H9 (cell line): Measurements from ENCODE around the gene NPAS3. TPM values are rescaled to one million over a fixed set of nuclear protein-coding genes. Genes with fewer than 3 reads are reported as not detected.

ENCODE experiments used
- DNase-seq: peaks from one replicate; pipeline ENCODE4 v3.0.0-alpha.2; 2017
- H2AFZ ChIP-seq: one replicate; pipeline ENCODE4 v1.6.1; 2013; ENCODE audit warnings: mild to moderate bottlenecking, low read length, control low read depth, moderate library complexity
- H2AK5ac ChIP-seq: 2 replicates; pipeline ENCODE4 v1.6.1; 2013; ENCODE audit warnings: low read length, control low read depth, mixed read lengths; ENCODE audit not compliant: insufficient read length
- H2BK120ac ChIP-seq: one replicate; pipeline ENCODE4 v1.6.1; 2013; ENCODE audit warnings: low read depth, mild to moderate bottlenecking, low read length, control low read depth, inconsistent platforms; ENCODE audit not compliant: poor library complexity, severe bottlenecking
- H2BK12ac ChIP-seq: 2 replicates; pipeline ENCODE4 v1.6.1; 2013; ENCODE audit warnings: low read length, control low read depth, mixed read lengths, low read depth; ENCODE audit not compliant: insufficient read length
- H2BK15ac ChIP-seq: 2 replicates; pipeline ENCODE4 v1.6.1; 2013; ENCODE audit warnings: low read depth, low read length, control low read depth
- H2BK20ac ChIP-seq: one replicate; pipeline ENCODE4 v1.6.1; 2013; ENCODE audit warnings: low read depth, mild to moderate bottlenecking, low read length, control low read depth, inconsistent platforms; ENCODE audit not compliant: poor library complexity, severe bottlenecking
- H2BK5ac ChIP-seq: 2 replicates; pipeline ENCODE4 v1.6.1; 2013; ENCODE audit warnings: low read length, control low read depth, mixed read lengths; ENCODE audit not compliant: insufficient read length
- H3K14ac ChIP-seq: 2 replicates; pipeline ENCODE4 v1.6.1; 2013; ENCODE audit warnings: low read length, control low read depth; ENCODE audit not compliant: insufficient read depth
- H3K18ac ChIP-seq: 2 replicates; pipeline ENCODE4 v1.6.1; 2013; ENCODE audit warnings: low read depth, mild to moderate bottlenecking, mixed read lengths, low read length, control low read depth; ENCODE audit not compliant: insufficient read length
- H3K23ac ChIP-seq: 2 replicates; pipeline ENCODE4 v1.6.1; 2013; ENCODE audit warnings: low read length, control low read depth, mixed read lengths, low read depth; ENCODE audit not compliant: insufficient read length
- H3K23me2 ChIP-seq: 2 replicates; pipeline ENCODE4 v1.6.1; 2013; ENCODE audit warnings: low read depth, mild to moderate bottlenecking, mixed read lengths, low read length, control low read depth; ENCODE audit not compliant: insufficient read length, poor library complexity, severe bottlenecking
- H3K27ac ChIP-seq: 2 replicates; pipeline ENCODE4 v1.5.1; 2013; ENCODE audit warnings: low read length, control low read depth, mixed read lengths, low read depth; ENCODE audit not compliant: insufficient read length
- H3K27me3 ChIP-seq: 2 replicates; pipeline ENCODE4 v1.6.1; 2013; ENCODE audit warnings: low read length, control low read depth, inconsistent platforms; ENCODE audit not compliant: insufficient read depth
- H3K4ac ChIP-seq: 2 replicates; pipeline ENCODE4 v1.6.1; 2013; ENCODE audit warnings: low read depth, mild to moderate bottlenecking, control low read depth, inconsistent platforms, low read length, moderate library complexity
- H3K4me1 ChIP-seq: 2 replicates; pipeline ENCODE4 v1.6.1; 2013; ENCODE audit warnings: low read length, control low read depth, inconsistent platforms; ENCODE audit not compliant: insufficient read depth
- H3K4me2 ChIP-seq: 2 replicates; pipeline ENCODE4 v1.6.1; 2013; ENCODE audit warnings: low read length, control low read depth, mixed read lengths; ENCODE audit not compliant: insufficient read length, insufficient read depth
- H3K56ac ChIP-seq: 2 replicates; pipeline ENCODE4 v1.6.1; 2013; ENCODE audit warnings: low read depth, mild to moderate bottlenecking, mixed read lengths, low read length, control low read depth; ENCODE audit not compliant: insufficient read length
- H3K79me1 ChIP-seq: 2 replicates; pipeline ENCODE4 v1.6.1; 2013; ENCODE audit warnings: low read depth, mild to moderate bottlenecking, moderate library complexity, low read length, control low read depth, inconsistent platforms; ENCODE audit not compliant: insufficient read depth, poor library complexity, severe bottlenecking
- H3K79me2 ChIP-seq: 2 replicates; pipeline ENCODE4 v1.6.1; 2013; ENCODE audit warnings: low read length, control low read depth, inconsistent platforms; ENCODE audit not compliant: insufficient read depth
- H3K9ac ChIP-seq: 2 replicates; pipeline ENCODE4 v1.6.1; 2013; ENCODE audit warnings: low read length, control low read depth, mixed read lengths; ENCODE audit not compliant: insufficient read length; ENCODE audit errors: extremely low read depth
- H3K9me3 ChIP-seq: one replicate; pipeline ENCODE4 v1.6.1; 2013; ENCODE audit warnings: low read depth, low read length, inconsistent platforms; ENCODE audit not compliant: control insufficient read depth
- H3T11ph ChIP-seq: one replicate; pipeline ENCODE4 v1.6.1; 2013; ENCODE audit warnings: mild to moderate bottlenecking, low read length, control low read depth, inconsistent platforms
- H4K20me1 ChIP-seq: one replicate; pipeline ENCODE4 v1.6.1; 2013; ENCODE audit not compliant: control insufficient read depth, insufficient read length, insufficient read depth
- H4K5ac ChIP-seq: 2 replicates; pipeline ENCODE4 v1.6.1; 2013; ENCODE audit warnings: low read depth, mild to moderate bottlenecking, mixed read lengths, low read length, control low read depth; ENCODE audit not compliant: insufficient read length
- H4K8ac ChIP-seq: replicated peaks from 2 replicates; pipeline ENCODE4 v1.6.1; 2013; ENCODE audit warnings: low read length, control low read depth, mixed read lengths, low read depth; ENCODE audit not compliant: insufficient read length
- H4K91ac ChIP-seq: 2 replicates; pipeline ENCODE4 v1.6.1; 2013; ENCODE audit warnings: low read depth, mild to moderate bottlenecking, moderate library complexity, mixed read lengths, low read length, control low read depth; ENCODE audit not compliant: insufficient read length
- H3K27ac Mint-ChIP-seq, 3 experiments: 2 replicates in 2 of 3; 3 replicates in 1 of 3; pipeline ENCODE4 v1.8.0; 2020 to 2021; ENCODE audit warnings: mixed read lengths in 3 of 3, mild to moderate bottlenecking in 1 of 3, moderate library complexity in 1 of 3
- H3K27me3 Mint-ChIP-seq: 2 replicates; pipeline ENCODE4 v1.8.0; 2021; ENCODE audit warnings: low read depth, mild to moderate bottlenecking, moderate library complexity, mixed read lengths
- H3K36me3 Mint-ChIP-seq, 3 experiments: 2 replicates in 2 of 3; 3 replicates in 1 of 3; pipeline ENCODE4 v1.8.0; 2020 to 2021; ENCODE audit warnings: low read depth in 3 of 3, mixed read lengths in 3 of 3; ENCODE audit not compliant: insufficient read depth in 1 of 3
- H3K4me1 Mint-ChIP-seq, 2 experiments: 2 replicates each; pipeline ENCODE4 v1.8.0; 2020; ENCODE audit warnings: mixed read lengths in 2 of 2
- H3K4me3 Mint-ChIP-seq, 2 experiments: 2 replicates in 1 of 2; 3 replicates in 1 of 2; pipeline ENCODE4 v1.8.0; 2020 to 2021; ENCODE audit warnings: mild to moderate bottlenecking in 2 of 2, mixed read lengths in 2 of 2, moderate library complexity in 1 of 2
- H3K9me3 Mint-ChIP-seq, 2 experiments: 2 replicates in 1 of 2; 3 replicates in 1 of 2; pipeline ENCODE4 v1.8.0; 2020; ENCODE audit warnings: mild to moderate bottlenecking in 2 of 2, mixed read lengths in 2 of 2, moderate library complexity in 1 of 2
- WGBS: extraction: QIAGEN DNeasy Blood & Tissue Kit; methylation state at CpG from one replicate; pipeline ENCODE4 v1.1.7; 2013; ENCODE audit warnings: missing lambda C conversion rate, low lambda C conversion rate, mixed read lengths; ENCODE audit not compliant: insufficient read length; ENCODE audit errors: extremely low coverage; 5-methylcytosine and 5-hydroxymethylcytosine counted together
- total RNA-seq: library from RNA; stranded (reverse); gene quantifications from 2 replicates; pipeline ENCODE4 v1.2.1, GENCODE V29; 2021
- TF ChIP-seq, protein P1 (sequence below): fragments of 200-600 bp; sonication (generic); conservative IDR thresholded peaks from 3 replicates; pipeline ENCODE4 v1.8.0; 2021; ENCODE audit warnings: antibody characterized with exemption, mild to moderate bottlenecking

The NPAS3 gene
- total RNA-seq, 1 experiment from 2014 or later, result 0.17 TPM

DNA sequence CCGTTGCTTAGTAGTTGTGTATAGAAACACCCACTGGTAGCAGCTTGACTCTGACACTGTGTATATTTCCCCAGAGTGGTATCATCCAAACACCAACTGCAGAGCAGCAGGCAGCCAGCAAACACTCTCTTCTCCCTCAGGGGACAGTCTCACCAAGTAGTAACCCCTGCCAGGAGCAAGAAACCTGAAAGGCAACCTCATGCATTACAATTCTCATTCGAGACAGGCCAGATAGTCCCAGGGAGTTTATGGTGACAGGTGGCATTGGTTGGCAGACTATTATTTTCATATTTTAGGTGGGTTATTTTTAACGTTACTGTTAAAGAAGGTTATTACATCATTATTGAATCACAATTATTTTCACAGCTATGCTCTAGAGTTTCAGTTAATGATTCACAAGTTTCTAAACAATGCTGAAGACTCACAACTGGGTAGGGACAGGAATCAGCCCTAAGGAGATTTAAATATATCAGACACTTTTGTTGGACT is 789.4 kb downstream of the NPAS3 start:
- Mint-ChIP-seq H3K9me3 (no peaks in the 10 kb centered on the region; a peak in 1 of 5 replicates), H3K36me3 (no peaks in the 10 kb centered on the region)
- no peaks in the 10 kb centered on the region for H3K9me3 ChIP-seq

More for the DNA sequence above, 789.4 kb downstream of the NPAS3 start:
- no CpG with 5 or more reads among the region's 3 CpGs for WGBS
- Histone ChIP-seq H3K23ac (no peak overlapping the region), H2BK20ac (no peak overlapping the region), H3K27ac (no peak overlapping the region), H3K14ac (no peak overlapping the region), H2AK5ac (no peak overlapping the region), H2BK120ac (no peak overlapping the region), H2AFZ (no peak overlapping the region), H3K27me3 (no peaks in the 10 kb centered on the region; the same call in 1 of the 2 replicates), H3K79me2 (no peaks in the 10 kb centered on the region), H3K4me2 (no peak overlapping the region), H3K18ac (no peak overlapping the region), H3T11ph (no peak overlapping the region), H2BK5ac (no peak overlapping the region), H4K20me1 (no peaks in the 10 kb centered on the region), H3K56ac (no peak overlapping the region), H3K4ac (no peak overlapping the region), H4K8ac (no peak overlapping the region), H4K5ac (no peak overlapping the region), H2BK12ac (no peak overlapping the region), H3K9ac (no peak overlapping the region), H4K91ac (no peak overlapping the region), H2BK15ac (no peak overlapping the region), H3K4me1 (no peaks in the 10 kb centered on the region), H3K79me1 (no peaks in the 10 kb centered on the region), H3K23me2 (no peaks in the 10 kb centered on the region)
- H3K4me3 Mint-ChIP-seq, result no peak overlapping the region
- H3K27me3 Mint-ChIP-seq, result no peaks in the 10 kb centered on the region
- H3K4me1 Mint-ChIP-seq, result peaks cover 2 to 4% of the 10 kb centered on the region in 2 experiments; a peak in 2 of 4 replicates
- TF ChIP-seq, protein P1, sequence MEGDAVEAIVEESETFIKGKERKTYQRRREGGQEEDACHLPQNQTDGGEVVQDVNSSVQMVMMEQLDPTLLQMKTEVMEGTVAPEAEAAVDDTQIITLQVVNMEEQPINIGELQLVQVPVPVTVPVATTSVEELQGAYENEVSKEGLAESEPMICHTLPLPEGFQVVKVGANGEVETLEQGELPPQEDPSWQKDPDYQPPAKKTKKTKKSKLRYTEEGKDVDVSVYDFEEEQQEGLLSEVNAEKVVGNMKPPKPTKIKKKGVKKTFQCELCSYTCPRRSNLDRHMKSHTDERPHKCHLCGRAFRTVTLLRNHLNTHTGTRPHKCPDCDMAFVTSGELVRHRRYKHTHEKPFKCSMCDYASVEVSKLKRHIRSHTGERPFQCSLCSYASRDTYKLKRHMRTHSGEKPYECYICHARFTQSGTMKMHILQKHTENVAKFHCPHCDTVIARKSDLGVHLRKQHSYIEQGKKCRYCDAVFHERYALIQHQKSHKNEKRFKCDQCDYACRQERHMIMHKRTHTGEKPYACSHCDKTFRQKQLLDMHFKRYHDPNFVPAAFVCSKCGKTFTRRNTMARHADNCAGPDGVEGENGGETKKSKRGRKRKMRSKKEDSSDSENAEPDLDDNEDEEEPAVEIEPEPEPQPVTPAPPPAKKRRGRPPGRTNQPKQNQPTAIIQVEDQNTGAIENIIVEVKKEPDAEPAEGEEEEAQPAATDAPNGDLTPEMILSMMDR, result no peak
- H3K27ac Mint-ChIP-seq, result no peak overlapping the region
- DNase-seq, result no peak
